ENCODE measurements around the gene LEUTX.

LEUTX gene

DNA sequence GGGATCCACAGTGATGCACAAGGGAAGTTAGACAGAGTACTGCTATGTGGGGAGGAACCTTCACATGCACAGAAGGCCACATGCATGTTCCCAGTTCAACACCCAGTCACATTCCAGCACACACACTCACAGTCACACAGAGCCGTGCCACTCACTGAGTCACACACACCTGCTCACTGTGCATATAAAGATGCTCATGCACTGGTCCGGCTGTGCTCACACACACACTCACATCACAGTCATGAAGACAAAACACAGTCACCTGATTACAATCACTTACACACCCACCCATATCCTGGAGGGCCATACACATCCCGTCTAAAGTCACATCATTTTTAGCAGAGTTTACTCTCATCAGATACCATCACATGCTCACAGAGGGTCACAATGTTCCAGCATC lies 41.3 kb upstream of the LEUTX start:
- H3K4me3 ChIP-seq (ENCODE audit: low read depth in 1 of 2, low read length in 1 of 2): peak overlapping the region in 1 of 2 experiments; percentile 23
- H3K9me3 ChIP-seq: no peaks in the 10 kb centered on the region
- peaks cover 14% of the 10 kb centered on the region for H3K36me3 ChIP-seq
- H3K27me3 ChIP-seq: peaks cover 12% of the 10 kb centered on the region
- peak overlapping the region; percentile 51 for H3K27ac ChIP-seq
- peaks cover 17 to 39% of the 10 kb centered on the region in 2 experiments for H3K4me1 ChIP-seq (ENCODE audit: control insufficient read depth in 1 of 2, insufficient read depth in 1 of 2, low read depth in 1 of 2, low read length in 1 of 2)
- TF ChIP-seq, protein P1, sequence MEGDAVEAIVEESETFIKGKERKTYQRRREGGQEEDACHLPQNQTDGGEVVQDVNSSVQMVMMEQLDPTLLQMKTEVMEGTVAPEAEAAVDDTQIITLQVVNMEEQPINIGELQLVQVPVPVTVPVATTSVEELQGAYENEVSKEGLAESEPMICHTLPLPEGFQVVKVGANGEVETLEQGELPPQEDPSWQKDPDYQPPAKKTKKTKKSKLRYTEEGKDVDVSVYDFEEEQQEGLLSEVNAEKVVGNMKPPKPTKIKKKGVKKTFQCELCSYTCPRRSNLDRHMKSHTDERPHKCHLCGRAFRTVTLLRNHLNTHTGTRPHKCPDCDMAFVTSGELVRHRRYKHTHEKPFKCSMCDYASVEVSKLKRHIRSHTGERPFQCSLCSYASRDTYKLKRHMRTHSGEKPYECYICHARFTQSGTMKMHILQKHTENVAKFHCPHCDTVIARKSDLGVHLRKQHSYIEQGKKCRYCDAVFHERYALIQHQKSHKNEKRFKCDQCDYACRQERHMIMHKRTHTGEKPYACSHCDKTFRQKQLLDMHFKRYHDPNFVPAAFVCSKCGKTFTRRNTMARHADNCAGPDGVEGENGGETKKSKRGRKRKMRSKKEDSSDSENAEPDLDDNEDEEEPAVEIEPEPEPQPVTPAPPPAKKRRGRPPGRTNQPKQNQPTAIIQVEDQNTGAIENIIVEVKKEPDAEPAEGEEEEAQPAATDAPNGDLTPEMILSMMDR (IDR thresholded peaks at IDR 0.05): no peak

DNA sequence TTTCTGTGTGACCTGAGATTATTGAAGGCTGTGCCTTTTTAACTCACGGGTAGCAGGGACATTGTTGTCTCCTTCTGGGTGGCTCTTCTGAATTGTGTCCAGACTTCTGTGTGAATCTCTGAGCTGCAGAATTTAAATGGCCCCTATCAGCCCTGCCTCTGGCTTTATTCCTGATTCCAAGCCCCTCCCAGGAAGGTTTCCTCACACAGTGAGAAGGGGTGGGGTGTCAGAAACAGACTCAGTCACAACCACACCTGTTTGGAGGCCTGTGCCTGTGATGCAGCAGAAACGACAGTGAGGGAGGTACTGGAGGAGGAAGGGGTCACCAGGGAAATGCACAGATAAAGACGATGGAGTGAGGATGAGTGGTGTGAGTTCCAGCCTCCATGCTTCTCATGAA lies 40.8 kb upstream of the LEUTX start, which contains the start of gene CLC:
Gene CLC, minus strand, starts transcription at position 139 of the 400 bp plus-strand sequence. Its CDS starts 77 bp downstream, at position 62.
- no peaks in the 10 kb centered on the region for H3K9me3 ChIP-seq
- TF ChIP-seq, protein P1 (IDR thresholded peaks at IDR 0.05): no peak
- H3K4me3 ChIP-seq (ENCODE audit: low read depth in 1 of 2, low read length in 1 of 2): peak within 1 kb of the TSS in 1 of 2 experiments; percentile 23

DNA sequence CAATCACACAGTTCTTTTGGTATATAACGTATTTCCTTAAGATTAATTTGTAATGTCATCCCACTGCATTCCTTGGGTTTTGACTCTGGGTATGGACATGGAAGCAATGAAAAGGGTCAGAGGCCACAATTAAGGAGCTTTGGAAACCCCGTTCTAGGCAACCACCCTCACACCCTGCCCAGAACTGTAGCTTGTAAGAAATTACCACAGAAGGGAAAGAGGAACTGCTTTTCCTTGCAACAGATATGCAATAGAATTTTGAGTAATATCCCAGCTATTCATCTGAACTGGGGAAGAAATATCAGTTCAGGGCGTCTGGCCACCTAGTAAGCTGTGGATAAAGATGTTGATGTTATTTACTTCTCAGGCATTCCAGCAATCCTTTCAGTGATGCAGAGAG lies 39.8 kb upstream of the LEUTX start:
- Histone ChIP-seq H3K27ac (peak overlapping the region; percentile 51), H3K36me3 (peaks cover 7% of the 10 kb centered on the region)
- TF ChIP-seq, protein P1 (IDR thresholded peaks at IDR 0.05): no peak

More for the DNA sequence above, 40.8 kb upstream of the LEUTX start, which contains the start of gene CLC:
- Histone ChIP-seq H3K4me1 (ENCODE audit: control insufficient read depth in 1 of 2, insufficient read depth in 1 of 2, low read depth in 1 of 2, low read length in 1 of 2) (peaks cover 17 to 39% of the 10 kb centered on the region in 2 experiments), H3K27ac (peak within 1 kb of the TSS; percentile 51), H3K27me3 (peaks cover 12% of the 10 kb centered on the region), H3K36me3 (peaks cover 14% of the 10 kb centered on the region)

DNA sequence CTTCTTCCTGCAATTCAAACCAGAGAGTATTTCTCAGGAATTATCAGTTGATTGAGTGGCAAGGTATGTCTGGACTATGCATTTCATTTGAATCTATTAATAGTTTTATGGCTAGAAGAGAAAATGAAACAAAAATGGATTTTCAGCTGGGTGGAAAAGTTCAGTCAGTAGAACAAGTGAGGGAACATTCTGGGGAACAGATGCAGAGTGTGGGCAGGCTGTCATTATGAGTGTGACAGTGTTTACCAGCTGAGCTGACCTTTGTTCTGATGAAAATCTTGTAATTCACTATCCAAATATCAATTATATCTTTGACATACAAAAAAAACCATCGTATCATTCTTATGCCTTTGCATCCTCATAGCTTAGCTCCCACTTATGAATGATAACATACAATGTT lies 38.3 kb upstream of the LEUTX start:
- TF ChIP-seq, protein P1 (IDR thresholded peaks at IDR 0.05): no peak
- Histone ChIP-seq H3K4me3 (ENCODE audit: low read depth in 1 of 2, low read length in 1 of 2) (no peak overlapping the region), H3K27me3 (peaks cover 8% of the 10 kb centered on the region), H3K27ac (no peak overlapping the region), H3K4me1 (ENCODE audit: control insufficient read depth in 1 of 2, insufficient read depth in 1 of 2, low read depth in 1 of 2, low read length in 1 of 2) (peaks cover 17 to 44% of the 10 kb centered on the region in 2 experiments), H3K9me3 (no peaks in the 10 kb centered on the region), H3K36me3 (no peaks in the 10 kb centered on the region)

More for the DNA sequence above, 39.8 kb upstream of the LEUTX start:
- H3K4me3 ChIP-seq (ENCODE audit: low read depth in 1 of 2, low read length in 1 of 2): peak overlapping the region in 1 of 2 experiments; percentile 23
- peaks cover 17 to 39% of the 10 kb centered on the region in 2 experiments for H3K4me1 ChIP-seq (ENCODE audit: control insufficient read depth in 1 of 2, insufficient read depth in 1 of 2, low read depth in 1 of 2, low read length in 1 of 2)
- no peaks in the 10 kb centered on the region for H3K9me3 ChIP-seq
- H3K27me3 ChIP-seq: peaks cover 12% of the 10 kb centered on the region

DNA sequence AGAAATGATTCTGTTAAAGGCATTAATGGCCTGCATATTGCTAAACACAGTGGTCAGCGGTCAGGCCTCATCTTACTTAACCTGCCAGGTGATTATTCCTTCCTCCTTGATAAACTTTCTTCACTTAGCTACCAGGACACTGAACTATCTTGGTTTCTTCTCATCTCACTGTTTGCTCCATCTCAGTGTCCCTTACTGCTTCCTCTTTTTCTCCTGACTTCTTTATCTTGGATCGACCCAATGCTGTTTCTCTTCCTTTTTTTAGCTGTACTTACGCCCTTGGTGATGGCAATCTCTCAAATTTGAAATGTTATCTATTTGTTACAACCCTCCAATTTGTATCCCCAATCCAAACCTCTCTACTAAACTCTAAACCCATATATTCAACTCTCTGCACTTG lies 33.0 kb upstream of the LEUTX start:
- H3K36me3 ChIP-seq: no peaks in the 10 kb centered on the region
- peak overlapping the region; percentile 56 for H3K27ac ChIP-seq
- H3K4me3 ChIP-seq (ENCODE audit: low read depth in 1 of 2, low read length in 1 of 2): no peak overlapping the region
- TF ChIP-seq, protein P1 (IDR thresholded peaks at IDR 0.05): no peak
- H3K9me3 ChIP-seq: no peaks in the 10 kb centered on the region
- no peaks in the 10 kb centered on the region for H3K27me3 ChIP-seq
- peaks cover 3 to 22% of the 10 kb centered on the region in 2 experiments for H3K4me1 ChIP-seq (ENCODE audit: control insufficient read depth in 1 of 2, insufficient read depth in 1 of 2, low read depth in 1 of 2, low read length in 1 of 2)

All from neutrophil (primary cell).